ENCODE data around the gene IPO13. TPM values are rescaled to one million over a fixed set of nuclear protein-coding genes. Genes with fewer than 3 reads are reported as not detected.

The IPO13 gene
- total RNA-seq, 4 donors from 2014 or later = 81.9 to 171 (median 105) TPM

- H3K36me3 ChIP-seq = no peaks in the 10 kb centered on the region
- TF ChIP-seq POLR2A (IDR thresholded peaks at IDR 0.05) (no peak), CTCF (IDR thresholded peaks at IDR 0.05 in 4 of 5, conservative IDR thresholded peaks at IDR 0.05 in 1 of 5) (no peak)
- intact Hi-C loops (cut with DNase I; ENCODE audit: low total_unique reads) = loop anchor here (10.0 kb wide), 1 partner anchor 595 kb away; no protein-coding TSS in a partner anchor
- H3K9me3 ChIP-seq = no peaks in the 10 kb centered on the region
- H3K27ac ChIP-seq = no peak overlapping the region
- H3K4me1 ChIP-seq = no peaks in the 10 kb centered on the region
- ATAC-seq (no peak), DNase-seq (no peak)
- in situ Hi-C loops (cut with MboI; ENCODE audit: low sequenced_read_pairs in 4 of 4) = loop anchor here in 1 of 4 donors (5.0 kb wide), 1 partner anchor 47 kb away; no protein-coding TSS in a partner anchor
- H3K27me3 ChIP-seq = no peaks in the 10 kb centered on the region
- H3K4me3 ChIP-seq = no peak overlapping the region
Observed at GRCh38 chr1:44000122-44000665, 53.4 kb downstream of the IPO13 start.

- no peak overlapping the region for H3K4me3 ChIP-seq
- intact Hi-C loops (cut with DNase I; ENCODE audit: low total_unique reads) (loop anchor here (10.0 kb wide), 1 partner anchor 593 kb away; no protein-coding TSS in a partner anchor), in situ Hi-C loops (cut with MboI; ENCODE audit: low sequenced_read_pairs in 4 of 4) (loop anchor here in 1 of 4 donors (5.0 kb wide), 1 partner anchor 45 kb away; no protein-coding TSS in a partner anchor)
- DNase-seq (no peak), ATAC-seq (no peak)
- TF ChIP-seq CTCF (IDR thresholded peaks at IDR 0.05 in 4 of 5, conservative IDR thresholded peaks at IDR 0.05 in 1 of 5) = no peak
- TF ChIP-seq POLR2A (IDR thresholded peaks at IDR 0.05) = no peak
- H3K9me3 ChIP-seq = no peaks in the 10 kb centered on the region
- no peaks in the 10 kb centered on the region for H3K36me3 ChIP-seq
- no peaks in the 10 kb centered on the region for H3K4me1 ChIP-seq
- no peaks in the 10 kb centered on the region for H3K27me3 ChIP-seq
- H3K27ac ChIP-seq = no peak overlapping the region
Observed at GRCh38 chr1:44002165-44002564, 55.4 kb downstream of the IPO13 start.

- Histone ChIP-seq H3K36me3 (no peaks in the 10 kb centered on the region), H3K27me3 (no peaks in the 10 kb centered on the region), H3K27ac (no peak overlapping the region), H3K4me3 (no peak overlapping the region), H3K9me3 (no peaks in the 10 kb centered on the region), H3K4me1 (no peaks in the 10 kb centered on the region)
- intact Hi-C loops (cut with DNase I; ENCODE audit: low total_unique reads) = loop anchor here (10.0 kb wide), 1 partner anchor 592 kb away; no protein-coding TSS in a partner anchor
- TF ChIP-seq POLR2A (IDR thresholded peaks at IDR 0.05) (no peak), CTCF (IDR thresholded peaks at IDR 0.05 in 4 of 5, conservative IDR thresholded peaks at IDR 0.05 in 1 of 5) (no peak)
- DNase-seq (no peak), ATAC-seq (no peak)
- in situ Hi-C loops (cut with MboI; ENCODE audit: low sequenced_read_pairs in 4 of 4) = loop anchor here in 1 of 4 donors (5.0 kb wide), 1 partner anchor 45 kb away; no protein-coding TSS in a partner anchor
Observed at GRCh38 chr1:44002606-44003157, 55.9 kb downstream of the IPO13 start.

- H3K27me3 ChIP-seq = no peaks in the 10 kb centered on the region
- H3K4me1 ChIP-seq = no peaks in the 10 kb centered on the region
- H3K36me3 ChIP-seq = no peaks in the 10 kb centered on the region
- ATAC-seq (no peak), DNase-seq (no peak)
- in situ Hi-C loops (cut with MboI; ENCODE audit: low sequenced_read_pairs in 4 of 4) = loop anchor here in 2 of 4 donors (5.0 kb wide), 2 partner anchors 34 to 39 kb away; no protein-coding TSS in a partner anchor
- intact Hi-C loops (cut with DNase I; ENCODE audit: low total_unique reads) = loop anchor here (10.0 kb wide), 1 partner anchor 587 kb away; no protein-coding TSS in a partner anchor
- H3K9me3 ChIP-seq = no peaks in the 10 kb centered on the region
- no peak overlapping the region for H3K27ac ChIP-seq
- no peak overlapping the region for H3K4me3 ChIP-seq
- TF ChIP-seq POLR2A (IDR thresholded peaks at IDR 0.05) (no peak), CTCF (IDR thresholded peaks at IDR 0.05 in 4 of 5, conservative IDR thresholded peaks at IDR 0.05 in 1 of 5) (no peak)
Observed at GRCh38 chr1:44008259-44008658, 61.5 kb downstream of the IPO13 start.

All from gastrocnemius medialis (tissue), 4 donors.